ENCODE data around the gene SMIM23.
"Not testable (repeated sequence)": the region's sequence is repeated elsewhere in the genome, so short reads cannot be mapped to it uniquely, and the experiment has no call there.

SMIM23 gene

DNA sequence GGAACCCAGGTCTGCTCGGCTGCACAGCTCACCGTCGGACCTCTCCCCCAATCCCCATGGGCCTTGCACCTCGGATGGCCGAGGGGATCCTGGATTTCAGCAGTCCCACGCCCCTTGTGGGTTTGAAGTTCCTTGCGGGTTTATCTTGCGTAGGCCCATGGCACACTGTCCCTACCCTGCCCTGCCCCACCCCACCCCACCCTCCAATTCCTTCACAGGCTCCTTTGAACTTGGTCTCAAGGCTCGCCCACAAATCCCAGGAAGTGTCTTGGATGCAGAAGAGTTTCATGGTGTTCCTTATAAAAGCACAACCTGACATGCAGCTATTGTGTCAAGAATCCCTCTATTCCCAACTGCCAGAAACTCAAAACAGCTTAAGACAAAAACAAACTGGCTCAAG lies 11.2 kb upstream of the SMIM23 start:
- no peak for DNase-seq

DNA sequence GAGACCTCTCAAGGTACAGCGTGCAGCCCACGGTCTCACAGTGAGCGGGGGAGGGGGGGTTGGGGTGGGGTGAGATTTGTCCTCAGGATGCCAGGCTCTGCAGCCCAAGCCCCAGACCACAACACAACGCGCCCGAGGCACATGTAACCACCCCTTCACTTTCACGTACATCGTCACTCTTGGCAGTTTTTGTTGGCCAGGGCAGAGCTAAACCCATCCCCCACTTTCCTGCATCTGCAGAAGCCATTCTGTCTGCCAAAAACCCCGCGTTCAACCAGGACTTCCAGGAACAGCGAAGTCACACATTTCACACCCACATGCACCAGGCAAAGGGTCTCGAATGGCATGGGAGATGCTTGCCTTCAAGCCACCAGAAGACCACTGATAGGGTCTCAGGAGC lies 9.4 kb upstream of the SMIM23 start:
- DNase-seq, result no peak

DNA sequence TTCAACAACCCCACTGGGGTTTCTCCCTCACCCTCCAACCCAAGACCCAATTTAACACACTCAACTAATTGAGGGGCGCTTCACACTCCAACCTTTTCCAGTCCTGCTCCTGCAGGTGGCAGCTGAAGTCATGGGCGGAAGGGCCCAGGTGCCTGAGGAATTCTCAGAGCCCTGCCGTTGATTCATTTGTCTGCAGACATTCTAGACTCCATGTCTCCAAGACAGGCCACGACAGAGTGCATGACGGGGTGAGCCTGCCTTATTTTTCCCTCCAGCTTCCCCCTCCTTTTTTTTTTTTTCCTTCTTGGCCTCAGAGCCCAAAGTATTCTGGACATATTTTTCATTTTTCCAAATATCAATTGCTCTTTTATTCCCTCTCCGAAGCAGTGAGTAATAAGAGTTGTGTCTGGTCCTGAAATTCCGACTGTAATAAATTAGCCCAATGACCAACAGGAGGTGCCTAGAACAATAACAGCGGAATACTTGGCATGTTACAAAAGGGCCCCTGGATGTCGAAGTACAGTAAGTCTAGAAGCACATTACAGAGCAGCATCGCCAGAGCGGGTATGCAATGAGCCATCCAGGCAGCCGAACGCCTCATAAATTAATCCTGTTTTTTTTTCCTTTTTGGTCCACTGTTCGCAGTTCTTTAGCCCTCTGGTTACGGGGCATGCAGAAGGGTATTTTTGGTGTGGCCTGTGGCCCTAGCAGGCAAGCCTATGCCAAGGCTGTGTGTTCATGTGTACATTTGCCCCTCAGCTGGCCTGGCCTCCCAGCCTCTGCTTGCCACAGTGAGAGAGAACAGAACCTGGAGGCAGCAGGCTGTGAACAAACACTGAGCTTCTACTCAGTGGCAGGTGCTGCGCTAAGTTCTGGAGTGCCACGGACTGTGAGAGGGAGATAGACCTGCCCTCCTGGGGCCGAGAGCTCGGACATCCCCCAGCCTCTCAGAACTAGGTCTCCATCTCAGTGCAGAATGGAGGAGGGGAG lies 8.6 kb upstream of the SMIM23 start:
- DNase-seq, result no peak

- DNase-seq, result not testable (repeated sequence)
These were observed 3.9 kb upstream of the SMIM23 start for GRCh38 chr5:171781744-171782143.

DNA sequence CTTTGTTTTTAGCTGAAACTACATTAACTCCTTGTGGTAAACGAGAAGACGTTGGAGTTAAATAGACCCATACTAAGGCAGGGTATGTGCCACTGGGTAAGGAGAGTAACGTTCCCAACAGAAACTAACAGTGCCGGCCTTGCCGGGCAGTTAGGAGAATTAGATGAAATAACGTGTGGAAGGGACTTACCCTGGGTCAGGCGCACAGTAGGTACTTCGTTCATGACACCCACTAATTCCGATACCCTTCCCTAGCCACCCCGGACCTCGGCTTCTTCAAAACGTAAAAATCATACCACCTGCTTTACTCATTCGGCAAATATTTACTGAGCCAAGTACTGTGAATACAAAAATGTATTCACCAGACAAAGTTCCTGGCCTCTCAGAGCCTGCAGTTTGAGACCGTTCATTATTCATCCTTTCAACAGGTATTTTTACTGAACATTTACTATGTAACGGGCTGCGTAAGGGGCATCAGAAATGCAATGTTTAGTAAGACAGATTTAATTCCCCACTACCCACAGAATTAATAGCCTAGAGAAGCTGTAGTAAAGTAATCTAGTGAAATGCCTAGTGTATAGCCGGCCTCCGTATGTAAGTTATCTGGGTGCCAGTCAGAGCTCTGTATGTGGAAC lies 3.2 kb upstream of the SMIM23 start:
- DNase-seq, result no peak

GRCh38 chr5:171783051-171783450 lies 2.6 kb upstream of the SMIM23 start:
- no peak for DNase-seq

DNA sequence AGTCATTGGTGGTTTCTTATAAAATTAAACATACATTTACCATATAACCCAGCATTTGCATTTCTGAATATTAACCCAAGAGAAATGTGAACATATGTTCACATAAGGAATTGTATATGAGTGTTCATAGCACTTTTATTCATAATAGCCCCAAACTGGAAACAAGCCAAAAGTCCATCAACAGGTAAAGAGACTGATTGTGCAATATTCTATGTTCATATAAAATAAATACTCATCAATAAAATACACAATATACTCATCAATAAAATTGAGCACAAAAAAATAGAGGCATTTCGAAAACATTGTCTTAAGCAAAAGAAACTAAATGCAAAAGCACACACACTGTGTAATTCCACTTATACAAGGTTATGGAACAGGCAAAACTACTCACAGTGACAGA lies 3.7 kb downstream of the SMIM23 start:
- DNase-seq, result no peak

GRCh38 chr5:171790408-171790807 lies 4.8 kb downstream of the SMIM23 start:
- DNase-seq, result no peak

GRCh38 chr5:171794470-171794960 lies 8.9 kb downstream of the SMIM23 start:
- no peak for DNase-seq

DNA sequence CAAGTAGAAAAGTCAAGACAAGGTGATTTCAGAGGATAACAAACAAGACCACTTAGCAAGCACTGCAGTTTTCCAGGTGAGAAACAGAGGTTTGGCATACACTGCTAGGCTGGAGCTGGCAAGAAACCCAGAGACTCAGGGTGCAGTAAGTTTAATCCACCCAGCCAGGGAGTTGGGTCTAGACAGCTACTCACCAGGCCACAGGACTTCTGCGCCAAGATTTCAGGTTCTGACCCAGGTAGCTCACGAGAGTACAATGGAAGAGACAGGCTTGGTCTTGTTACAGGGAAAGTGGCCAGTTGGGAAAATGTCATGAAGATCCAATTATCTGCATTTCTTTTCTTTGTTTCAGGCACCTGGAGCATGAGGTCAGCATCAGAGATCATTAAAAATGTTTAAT lies 9.8 kb downstream of the SMIM23 start:
- DNase-seq, result no peak

- no peak for DNase-seq
These were observed 10.8 kb downstream of the SMIM23 start for GRCh38 chr5:171796436-171796835.

GRCh38 chr5:171797543-171797942 lies 11.9 kb downstream of the SMIM23 start:
- no peak for DNase-seq

- DNase-seq, result no peak
These were observed 12.8 kb downstream of the SMIM23 start for GRCh38 chr5:171798418-171798817.

- no peak for DNase-seq
These were observed 16.2 kb downstream of the SMIM23 start for GRCh38 chr5:171801839-171802238.

DNA sequence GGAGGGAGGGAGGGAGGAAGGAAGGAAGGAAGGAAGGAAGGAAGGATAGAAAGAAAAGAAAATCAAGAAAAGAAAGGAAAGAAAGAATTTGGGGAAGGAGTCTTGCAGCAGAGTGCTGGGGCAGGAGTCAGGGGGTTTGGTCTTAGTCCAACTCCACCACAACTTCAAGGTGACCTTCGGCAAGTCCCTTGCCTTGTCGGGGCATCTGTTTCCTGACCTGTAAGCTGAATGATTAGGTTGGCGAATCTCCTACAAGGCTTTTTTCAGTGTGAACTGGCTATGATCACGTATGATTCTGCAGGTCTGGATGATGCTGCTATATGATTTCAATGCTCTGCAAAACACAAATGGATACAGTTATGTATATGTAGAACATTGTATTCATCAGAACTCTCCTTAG lies 20.1 kb downstream of the SMIM23 start:
- no peak for DNase-seq

- DNase-seq, result no peak
These were observed 21.5 kb downstream of the SMIM23 start for GRCh38 chr5:171806976-171807747.

GRCh38 chr5:171808453-171808852 lies 22.8 kb downstream of the SMIM23 start:
- DNase-seq, result no peak

- no peak for DNase-seq
These were observed 23.3 kb downstream of the SMIM23 start for GRCh38 chr5:171808951-171809350.

GRCh38 chr5:171810227-171810626 lies 24.6 kb downstream of the SMIM23 start:
- no peak for DNase-seq

DNA sequence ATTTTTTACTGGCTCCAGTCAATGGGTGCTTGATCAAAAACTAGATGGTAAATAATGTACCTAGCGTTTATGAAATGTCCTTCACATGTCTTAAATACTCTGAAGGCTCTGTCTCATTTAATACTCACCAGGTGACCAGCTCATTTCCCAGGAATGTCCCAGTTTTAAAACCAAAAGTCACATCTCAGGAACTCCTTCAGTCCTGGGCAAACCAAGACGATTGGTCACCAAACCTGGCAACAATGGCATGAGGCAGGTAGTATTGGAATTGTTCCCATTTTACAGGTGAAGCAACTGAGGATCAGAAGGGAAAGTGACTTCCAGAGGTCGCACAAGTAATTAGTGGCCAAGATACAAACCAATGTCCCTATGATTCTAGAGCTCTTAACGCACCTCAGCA lies 27.7 kb downstream of the SMIM23 start:
- no peak for DNase-seq

DNA sequence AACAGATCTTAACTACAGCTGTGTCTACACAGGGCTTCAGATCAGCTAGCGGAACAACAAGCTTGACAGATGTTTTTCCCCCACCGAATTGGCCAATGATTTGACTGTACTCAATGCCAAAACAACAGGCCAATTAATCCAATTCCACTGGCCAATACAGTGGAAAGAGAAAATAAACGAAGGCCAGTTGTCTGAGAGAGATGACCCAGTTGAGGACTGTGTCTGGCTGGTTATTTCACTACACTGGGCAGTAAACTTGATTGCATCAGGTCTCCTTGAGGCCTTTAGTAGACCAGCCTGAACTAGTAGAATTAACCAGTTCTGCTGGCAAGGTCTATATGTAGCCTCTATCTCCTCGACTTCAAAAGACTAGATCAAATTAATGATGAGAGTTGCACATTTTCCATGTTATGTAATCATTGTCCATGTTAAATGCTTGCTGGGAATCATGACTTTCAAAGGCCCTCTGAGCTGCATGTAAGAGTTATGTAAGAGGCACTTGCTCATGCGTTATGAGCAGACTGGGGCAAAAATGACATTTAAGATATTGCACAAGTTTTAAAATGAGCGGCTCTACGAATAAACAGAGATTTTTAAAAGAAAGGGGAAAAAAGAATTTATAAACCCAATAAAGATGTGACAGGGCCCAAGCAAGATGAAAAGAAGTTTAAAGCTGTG lies 28.3 kb downstream of the SMIM23 start:
- DNase-seq, result no peak

- no peak for DNase-seq
These were observed 31.0 kb downstream of the SMIM23 start for GRCh38 chr5:171816666-171817065.

- DNase-seq, result no peak
These were observed 34.9 kb downstream of the SMIM23 start for GRCh38 chr5:171820561-171820960.
